ENCODE data around the gene DUSP12.
"Not testable (repeated sequence)": the region's sequence is repeated elsewhere in the genome, so short reads cannot be mapped to it uniquely, and the experiment has no call there.

The DUSP12 gene

GRCh38 chr1:161740921-161741320, 8.7 kb upstream of the DUSP12 start:
- no peak overlapping the region for H3K4me3 ChIP-seq (ENCODE audit: low read depth, low read length)
- no peaks in the 10 kb centered on the region for H3K9me3 ChIP-seq (ENCODE audit: control insufficient read depth, insufficient read depth, low read depth, low read length)
- no peak overlapping the region for H3K27ac ChIP-seq (ENCODE audit: low read depth, low read length)
- H3K4me1 ChIP-seq (ENCODE audit: control insufficient read depth, insufficient read depth, low read length), result peaks cover 22% of the 10 kb centered on the region
- H3K9ac ChIP-seq (ENCODE audit: low read length), result no peak overlapping the region
- H3K27me3 ChIP-seq (ENCODE audit: control insufficient read depth, insufficient read depth, low read length), result no peaks in the 10 kb centered on the region
- H3K36me3 ChIP-seq (ENCODE audit: control insufficient read depth, insufficient read depth, low read length), result no peaks in the 10 kb centered on the region

- no peaks in the 10 kb centered on the region; the same call in 1 of the 2 replicates for H3K4me1 ChIP-seq (ENCODE audit: control insufficient read depth, insufficient read depth, low read length)
- no peak overlapping the region for H3K4me3 ChIP-seq (ENCODE audit: low read depth, low read length)
- no peaks in the 10 kb centered on the region; the same call in 1 of the 2 replicates for H3K27me3 ChIP-seq (ENCODE audit: control insufficient read depth, insufficient read depth, low read length)
- no peaks in the 10 kb centered on the region for H3K9me3 ChIP-seq (ENCODE audit: control insufficient read depth, insufficient read depth, low read depth, low read length)
- H3K36me3 ChIP-seq (ENCODE audit: control insufficient read depth, insufficient read depth, low read length), result no peaks in the 10 kb centered on the region
- no peak overlapping the region for H3K27ac ChIP-seq (ENCODE audit: low read depth, low read length)
- no peak overlapping the region for H3K9ac ChIP-seq (ENCODE audit: low read length)
Observed at GRCh38 chr1:161743231-161743630, 6.4 kb upstream of the DUSP12 start.

GRCh38 chr1:161747801-161748200, 1.8 kb upstream of the DUSP12 start:
- peaks cover 3% of the 10 kb centered on the region for H3K27me3 ChIP-seq (ENCODE audit: control insufficient read depth, insufficient read depth, low read length)
- no peaks in the 10 kb centered on the region for H3K9me3 ChIP-seq (ENCODE audit: control insufficient read depth, insufficient read depth, low read depth, low read length)
- peaks cover 18% of the 10 kb centered on the region for H3K36me3 ChIP-seq (ENCODE audit: control insufficient read depth, insufficient read depth, low read length)
- H3K27ac ChIP-seq (ENCODE audit: low read depth, low read length), result no peak overlapping the region
- no peak overlapping the region for H3K4me3 ChIP-seq (ENCODE audit: low read depth, low read length)
- 0 out of 2 replicates have a peak, but pooled peaks cover 2% of the 10 kb centered on the region for H3K4me1 ChIP-seq (ENCODE audit: control insufficient read depth, insufficient read depth, low read length)
- no peak overlapping the region for H3K9ac ChIP-seq (ENCODE audit: low read length)

- no peak overlapping the region for H3K4me3 ChIP-seq (ENCODE audit: low read depth, low read length)
- no peak overlapping the region for H3K27ac ChIP-seq (ENCODE audit: low read depth, low read length)
- H3K36me3 ChIP-seq (ENCODE audit: control insufficient read depth, insufficient read depth, low read length), result peaks cover 2% of the 10 kb centered on the region; the same call in 1 of the 2 replicates
- no peaks in the 10 kb centered on the region for H3K9me3 ChIP-seq (ENCODE audit: control insufficient read depth, insufficient read depth, low read depth, low read length)
- H3K27me3 ChIP-seq (ENCODE audit: control insufficient read depth, insufficient read depth, low read length), result no peaks in the 10 kb centered on the region
- 0 out of 2 replicates have a peak, but pooled peaks cover 2% of the 10 kb centered on the region for H3K4me1 ChIP-seq (ENCODE audit: control insufficient read depth, insufficient read depth, low read length)
- H3K9ac ChIP-seq (ENCODE audit: low read length), result no peak overlapping the region
Observed at GRCh38 chr1:161763522-161764098, 14.0 kb downstream of the DUSP12 start.

- Histone ChIP-seq H3K4me1 (ENCODE audit: control insufficient read depth, insufficient read depth, low read length) (0 out of 2 replicates have a peak, but pooled peaks cover 2% of the 10 kb centered on the region), H3K27ac (ENCODE audit: low read depth, low read length) (no peak within 1 kb of the TSS), H3K9me3 (ENCODE audit: control insufficient read depth, insufficient read depth, low read depth, low read length) (no peaks in the 10 kb centered on the region), H3K27me3 (ENCODE audit: control insufficient read depth, insufficient read depth, low read length) (no peaks in the 10 kb centered on the region), H3K36me3 (ENCODE audit: control insufficient read depth, insufficient read depth, low read length) (no peaks in the 10 kb centered on the region), H3K4me3 (ENCODE audit: low read depth, low read length) (peak within 1 kb of the TSS; percentile 91), H3K9ac (ENCODE audit: low read length) (peak within 1 kb of the TSS; percentile 79)
Observed at GRCh38 chr1:161766102-161766981, 16.8 kb downstream of the DUSP12 start, which contains the start of gene ATF6. Gene ATF6 (plus strand): TSS chr1:161766320. CDS start chr1:161766361, 41 bp downstream.

- Histone ChIP-seq H3K27ac (ENCODE audit: low read depth, low read length) (no peak overlapping the region), H3K4me3 (ENCODE audit: low read depth, low read length) (no peak overlapping the region), H3K27me3 (ENCODE audit: control insufficient read depth, insufficient read depth, low read length) (no peaks in the 10 kb centered on the region), H3K36me3 (ENCODE audit: control insufficient read depth, insufficient read depth, low read length) (no peaks in the 10 kb centered on the region), H3K4me1 (ENCODE audit: control insufficient read depth, insufficient read depth, low read length) (0 out of 2 replicates have a peak, but pooled peaks cover 2% of the 10 kb centered on the region), H3K9me3 (ENCODE audit: control insufficient read depth, insufficient read depth, low read depth, low read length) (no peaks in the 10 kb centered on the region), H3K9ac (ENCODE audit: low read length) (no peak overlapping the region)
Observed at GRCh38 chr1:161768461-161768860, 18.9 kb downstream of the DUSP12 start.

- 0 out of 2 replicates have a peak, but pooled peaks cover 2% of the 10 kb centered on the region for H3K4me1 ChIP-seq (ENCODE audit: control insufficient read depth, insufficient read depth, low read length)
- no peak overlapping the region for H3K27ac ChIP-seq (ENCODE audit: low read depth, low read length)
- H3K27me3 ChIP-seq (ENCODE audit: control insufficient read depth, insufficient read depth, low read length), result no peaks in the 10 kb centered on the region
- no peak overlapping the region for H3K9ac ChIP-seq (ENCODE audit: low read length)
- no peak overlapping the region for H3K4me3 ChIP-seq (ENCODE audit: low read depth, low read length)
- H3K36me3 ChIP-seq (ENCODE audit: control insufficient read depth, insufficient read depth, low read length), result no peaks in the 10 kb centered on the region
- no peaks in the 10 kb centered on the region for H3K9me3 ChIP-seq (ENCODE audit: control insufficient read depth, insufficient read depth, low read depth, low read length)
Observed at GRCh38 chr1:161768986-161769672, 19.5 kb downstream of the DUSP12 start.

GRCh38 chr1:161769673-161770045, 20.1 kb downstream of the DUSP12 start:
- not testable (repeated sequence) for H3K27ac ChIP-seq (ENCODE audit: low read depth, low read length); H3K27me3 ChIP-seq (ENCODE audit: control insufficient read depth, insufficient read depth, low read length); H3K9ac ChIP-seq (ENCODE audit: low read length); H3K4me1 ChIP-seq (ENCODE audit: control insufficient read depth, insufficient read depth, low read length); H3K9me3 ChIP-seq (ENCODE audit: control insufficient read depth, insufficient read depth, low read depth, low read length); H3K36me3 ChIP-seq (ENCODE audit: control insufficient read depth, insufficient read depth, low read length); H3K4me3 ChIP-seq (ENCODE audit: low read depth, low read length)

GRCh38 chr1:161770250-161770649, 20.7 kb downstream of the DUSP12 start:
- Histone ChIP-seq H3K4me1 (ENCODE audit: control insufficient read depth, insufficient read depth, low read length) (0 out of 2 replicates have a peak, but pooled peaks cover 2% of the 10 kb centered on the region), H3K9me3 (ENCODE audit: control insufficient read depth, insufficient read depth, low read depth, low read length) (no peaks in the 10 kb centered on the region), H3K4me3 (ENCODE audit: low read depth, low read length) (no peak overlapping the region), H3K27me3 (ENCODE audit: control insufficient read depth, insufficient read depth, low read length) (no peaks in the 10 kb centered on the region), H3K36me3 (ENCODE audit: control insufficient read depth, insufficient read depth, low read length) (no peaks in the 10 kb centered on the region), H3K27ac (ENCODE audit: low read depth, low read length) (no peak overlapping the region), H3K9ac (ENCODE audit: low read length) (no peak overlapping the region)

GRCh38 chr1:161771161-161771560, 21.6 kb downstream of the DUSP12 start:
- Histone ChIP-seq H3K9ac (ENCODE audit: low read length) (no peak overlapping the region), H3K9me3 (ENCODE audit: control insufficient read depth, insufficient read depth, low read depth, low read length) (no peaks in the 10 kb centered on the region), H3K4me3 (ENCODE audit: low read depth, low read length) (no peak overlapping the region), H3K27me3 (ENCODE audit: control insufficient read depth, insufficient read depth, low read length) (no peaks in the 10 kb centered on the region), H3K4me1 (ENCODE audit: control insufficient read depth, insufficient read depth, low read length) (0 out of 2 replicates have a peak, but pooled peaks cover 2% of the 10 kb centered on the region), H3K36me3 (ENCODE audit: control insufficient read depth, insufficient read depth, low read length) (no peaks in the 10 kb centered on the region), H3K27ac (ENCODE audit: low read depth, low read length) (no peak overlapping the region)
